Stimulated activated CD4-positive, alpha-beta T cell treated with anti-CD3 and anti-CD28 coated beads, TNF-alpha, amount 100 ng/mL, for 4 hours (primary cell): ENCODE measurements around the gene VWA7.

Source experiments
- DNase-seq, 3 experiments: peaks; one replicate each; pipeline ENCODE4 v3.0.0-alpha.2; 2020; ENCODE audit warnings: low read depth in 3 of 3

VWA7 gene

DNA sequence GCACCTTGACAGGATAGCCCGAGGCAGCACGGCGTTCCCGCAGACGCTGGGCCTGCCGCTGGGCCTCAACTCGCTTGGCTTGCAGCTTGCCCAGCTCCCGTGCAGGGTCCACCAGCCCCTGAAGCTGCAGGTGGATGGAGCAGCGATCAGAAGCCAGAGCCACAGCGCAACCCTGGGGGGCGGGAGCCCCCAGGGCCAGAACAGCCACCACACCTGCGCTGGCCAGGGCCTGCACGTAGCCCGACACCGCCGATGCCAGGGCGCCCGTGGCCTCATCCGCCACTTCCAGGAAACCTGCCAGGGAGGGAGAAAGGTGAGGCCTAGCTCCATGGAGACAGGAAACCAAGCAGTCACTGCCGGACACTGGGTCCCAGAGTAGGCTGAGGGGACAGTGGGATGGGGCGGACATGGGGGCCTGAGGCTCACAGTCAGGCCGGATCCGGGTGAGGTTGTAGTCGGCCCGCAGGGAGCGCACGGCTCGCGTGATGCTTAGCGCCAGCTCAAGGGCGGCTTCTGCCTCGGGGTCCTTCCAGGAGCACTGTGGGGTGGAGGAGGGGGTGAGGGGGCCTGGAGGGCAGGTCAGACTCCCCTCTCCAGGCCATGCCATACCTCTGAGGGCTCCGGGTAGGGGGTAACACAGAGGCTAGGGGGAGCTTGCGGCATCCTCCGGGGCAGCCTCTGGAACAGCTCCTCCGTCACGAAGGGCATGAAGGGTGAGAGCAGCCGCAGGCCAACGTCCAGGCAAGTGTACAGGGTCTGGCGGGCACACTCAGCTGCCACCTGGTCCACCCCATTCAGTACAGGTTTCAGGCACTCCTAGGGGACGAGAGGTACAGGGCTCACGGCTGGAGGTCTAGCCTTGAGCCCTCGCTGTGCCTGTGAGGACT is 2.1 kb upstream of the VWA7 start:
- no peak for DNase-seq

DNA sequence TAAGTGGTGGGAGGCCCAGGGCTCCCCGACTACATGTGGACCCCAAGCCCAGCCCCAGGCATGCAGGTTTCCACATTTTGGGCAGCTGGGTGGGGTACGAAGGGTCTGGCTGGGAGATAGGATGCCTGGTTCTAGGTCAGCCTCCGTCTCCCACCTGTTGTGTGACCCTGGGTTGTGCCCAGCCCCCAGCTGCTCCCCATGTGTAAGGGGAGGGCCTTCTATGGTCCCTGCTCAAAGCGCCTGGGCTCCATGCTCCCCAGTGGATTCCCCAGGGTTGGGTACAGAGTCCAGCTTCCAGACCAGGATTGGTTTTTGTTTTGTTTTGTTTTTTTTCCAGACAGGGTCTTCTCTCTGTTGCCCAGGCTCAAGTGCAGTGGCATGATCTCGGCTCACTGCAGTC is 1.1 kb upstream of the VWA7 start:
- no peak for DNase-seq

DNA sequence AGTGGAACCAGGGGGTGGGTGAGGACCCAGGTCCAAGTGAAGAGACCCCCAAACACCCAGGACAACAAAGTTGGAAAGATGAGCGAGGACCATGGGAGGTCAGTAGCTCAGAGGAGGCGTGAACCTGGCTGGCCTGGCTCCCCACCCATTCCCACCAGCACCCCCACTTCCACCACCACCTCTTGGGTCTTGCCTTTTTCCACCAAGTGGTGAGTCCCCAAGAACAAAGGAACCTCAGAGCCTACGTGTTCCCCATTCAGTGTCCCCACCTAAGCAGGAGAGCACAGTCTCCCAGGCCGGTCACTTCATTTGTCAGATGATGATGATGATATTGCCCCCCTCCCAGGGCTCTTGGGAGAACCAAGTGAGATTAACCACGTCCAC is 531 bp upstream of the VWA7 start:
- DNase-seq, result no peak

DNA sequence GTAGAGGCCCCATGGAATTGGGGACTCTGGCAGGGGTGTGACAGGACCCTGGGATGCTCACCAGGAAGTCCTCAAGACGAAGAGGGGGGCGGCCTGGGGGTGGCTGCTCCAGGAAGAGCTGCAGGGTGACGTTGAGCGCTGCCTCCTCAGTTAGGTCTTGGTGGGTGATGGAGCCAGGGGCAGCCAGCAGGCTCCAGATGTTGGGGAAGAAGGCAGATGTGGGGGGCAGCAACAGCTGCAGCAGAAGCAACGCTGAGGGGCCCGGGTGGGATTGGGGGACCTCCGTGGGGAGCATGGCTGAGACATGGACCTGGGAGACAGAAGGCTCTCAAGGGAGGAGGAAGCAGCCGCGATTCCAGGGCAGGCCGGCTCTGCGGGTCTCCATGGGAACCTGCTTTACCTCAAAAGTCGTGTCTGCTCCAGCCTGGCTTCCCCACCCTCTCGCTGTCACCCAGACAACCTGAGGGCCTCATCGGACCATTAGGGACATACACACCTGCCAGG is 591 bp downstream of the VWA7 start:
- no peak for DNase-seq

DNA sequence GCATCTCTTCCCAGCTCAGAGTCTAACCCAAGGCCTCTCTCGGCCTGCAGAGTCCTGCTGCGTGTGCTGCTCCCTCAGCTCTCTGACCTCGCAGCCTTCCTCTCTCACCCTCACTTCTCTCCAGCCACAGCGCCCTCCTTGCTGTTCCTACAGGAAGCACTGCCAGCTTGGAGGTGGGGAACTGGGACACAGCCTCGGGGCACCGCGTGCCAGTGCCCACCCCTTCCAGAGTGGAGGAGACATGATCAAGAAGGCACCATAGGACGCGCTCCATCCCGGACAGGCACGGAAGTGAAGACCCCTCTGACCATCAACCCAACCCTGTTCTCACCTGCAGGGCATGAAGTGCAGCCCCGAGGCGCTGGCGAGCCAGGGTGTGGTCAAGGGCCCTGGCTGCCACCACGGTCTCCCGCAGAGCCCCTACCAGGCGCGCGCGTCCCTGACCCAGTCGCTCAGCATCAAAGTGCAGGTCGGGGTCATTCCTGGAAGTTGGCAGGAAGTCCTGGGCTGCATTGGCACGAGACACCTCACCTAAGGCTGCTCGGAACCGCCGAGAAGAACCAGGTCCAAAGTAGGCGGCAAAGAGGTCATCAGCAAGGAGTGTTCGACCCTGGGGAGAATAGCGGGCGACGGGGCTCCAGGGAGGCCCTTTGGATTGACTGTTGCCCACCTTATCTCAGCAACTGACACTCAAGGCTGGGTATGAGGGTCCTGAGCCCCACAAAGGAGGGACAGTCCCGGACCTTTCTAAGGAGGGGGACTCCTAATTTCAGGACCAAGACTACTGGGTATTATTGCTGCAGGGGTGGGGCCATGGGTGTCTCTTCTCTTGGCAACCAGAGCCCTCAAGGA is 1.3 kb downstream of the VWA7 start:
- no peak for DNase-seq

DNA sequence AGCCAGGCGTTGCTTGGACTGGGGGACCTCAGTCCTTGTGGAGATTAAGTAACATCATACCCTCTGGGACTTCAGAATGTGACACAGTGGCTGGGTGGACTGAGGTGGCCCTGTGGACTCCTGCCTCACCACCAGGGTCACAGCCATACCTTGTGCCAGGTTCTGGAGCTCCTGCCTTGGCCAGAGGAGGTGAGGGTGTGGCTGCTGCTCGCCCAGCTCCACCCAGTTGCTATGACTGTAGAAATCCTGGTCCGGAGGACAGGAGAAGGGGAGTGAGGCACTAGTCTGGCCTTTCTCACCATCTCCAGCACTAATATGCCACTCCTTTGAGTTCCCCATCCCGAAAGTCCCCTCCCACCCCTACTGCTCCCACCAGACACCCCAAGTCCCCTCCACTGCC is 1.9 kb downstream of the VWA7 start:
- no peak for DNase-seq

DNA sequence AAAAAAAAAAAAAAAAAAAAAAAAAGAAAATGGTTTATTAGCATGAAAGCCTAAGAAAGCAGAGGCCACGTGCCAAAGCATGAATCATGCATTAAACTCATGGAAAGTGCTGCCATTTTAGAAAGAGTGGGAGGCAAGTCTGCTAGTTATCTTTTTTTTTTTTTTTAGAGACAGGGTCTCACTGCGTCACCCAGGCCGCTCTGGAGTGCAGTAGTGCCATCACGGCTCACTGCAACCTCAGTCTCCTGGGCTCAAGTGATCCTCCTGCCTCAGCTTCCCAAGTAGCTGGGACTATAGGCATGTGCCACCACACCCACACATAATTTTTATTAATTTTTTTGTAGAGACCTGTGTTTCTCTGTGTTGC is 5.2 kb downstream of the VWA7 start:
- DNase-seq, result peak in 1 of 3 experiments; percentile 28

DNA sequence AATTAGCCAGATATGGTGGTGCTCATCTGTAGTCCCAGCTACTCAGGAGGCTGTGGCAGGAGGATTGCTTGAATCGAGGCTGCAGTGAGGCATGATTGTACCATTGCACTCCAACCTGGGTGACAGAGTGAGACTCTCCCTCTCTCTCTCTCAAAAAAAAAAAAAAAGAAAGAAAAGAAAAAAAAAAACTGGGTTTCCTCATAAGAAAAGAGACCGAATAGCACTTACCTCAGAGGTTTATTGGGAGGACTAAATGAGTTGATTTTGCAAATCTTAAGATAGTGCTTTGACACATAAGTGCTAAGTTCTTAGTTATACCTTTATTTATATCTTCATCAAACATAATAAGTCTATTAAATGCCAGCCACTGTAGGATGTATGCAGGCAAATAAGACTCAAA is 6.3 kb downstream of the VWA7 start:
- no peak for DNase-seq

DNA sequence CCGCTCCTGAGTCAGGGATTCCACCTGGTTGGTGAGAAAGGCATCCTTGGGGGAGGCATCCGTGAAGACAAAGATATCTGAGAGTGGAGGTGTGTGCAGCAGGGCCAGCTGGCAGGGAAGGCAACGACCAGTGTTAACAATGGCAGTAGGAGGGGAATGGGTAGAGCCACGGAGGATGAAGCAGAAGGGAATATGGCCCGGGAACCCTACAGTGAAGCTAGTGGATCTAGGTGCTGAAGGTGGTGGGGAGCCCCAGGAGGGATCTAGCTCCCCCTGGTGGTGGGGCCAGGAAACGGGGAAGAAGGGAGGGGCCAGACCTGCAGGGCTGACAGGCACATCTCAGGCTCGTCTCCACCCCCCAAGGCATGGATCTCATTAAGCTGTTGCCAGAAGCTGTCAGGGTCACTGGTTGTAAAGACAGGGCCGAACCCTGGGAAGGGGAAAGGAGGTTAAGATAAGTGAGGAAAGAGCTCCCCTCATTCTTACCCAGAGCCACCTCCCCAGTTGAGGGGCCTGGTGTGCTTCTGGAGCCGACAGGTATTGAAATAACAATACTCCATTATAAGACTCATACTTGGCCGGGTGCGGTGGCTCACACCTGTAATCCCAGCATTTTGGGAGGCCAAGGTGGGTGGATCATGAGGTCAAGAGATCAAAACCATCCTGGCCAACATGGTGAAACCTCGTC is 7.3 kb downstream of the VWA7 start:
- peak; percentile 62 to 71 (median 65) for DNase-seq

DNA sequence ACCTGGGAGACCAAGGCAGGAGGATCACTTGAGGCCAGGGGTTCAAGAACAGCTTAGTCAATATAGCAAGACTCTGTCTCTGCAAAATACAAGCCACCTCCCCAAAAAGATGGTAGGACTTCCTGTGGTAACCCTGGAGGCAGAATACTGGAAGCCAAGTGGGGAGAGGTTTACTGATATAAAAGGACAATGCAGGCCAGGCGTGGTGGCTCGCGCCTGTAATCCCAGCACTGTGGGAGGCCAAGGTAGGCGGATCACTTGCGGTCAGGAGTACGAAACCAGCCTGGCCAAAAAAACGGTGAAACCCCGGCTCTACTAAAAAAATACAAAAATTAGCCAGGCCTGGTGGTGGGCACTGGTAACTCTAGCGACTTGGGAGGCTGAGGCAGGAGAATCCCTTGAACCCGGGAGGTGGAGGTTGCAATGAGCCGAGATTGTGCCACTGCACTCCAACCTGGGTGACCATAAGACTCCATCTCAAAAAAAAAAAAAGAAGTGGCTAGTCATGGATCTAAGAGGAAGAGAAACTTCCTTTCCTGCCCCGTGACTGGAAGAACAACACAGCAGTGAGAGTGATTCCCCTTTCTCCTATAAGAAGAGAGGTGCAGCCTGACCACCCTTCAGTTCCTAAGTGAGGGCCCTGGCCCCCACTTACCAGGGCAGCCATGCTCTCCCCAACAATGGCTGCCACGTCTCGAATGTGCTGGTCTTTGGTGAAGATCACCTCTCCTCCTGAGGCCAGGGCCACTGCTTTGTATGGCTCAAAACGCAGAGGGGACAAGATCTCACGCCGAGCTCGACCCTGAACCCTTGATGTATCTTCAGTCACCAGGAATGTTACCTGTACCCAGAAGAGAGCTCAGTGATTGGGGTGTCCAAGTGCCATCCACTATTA is 8.5 kb downstream of the VWA7 start:
- no peak for DNase-seq

DNA sequence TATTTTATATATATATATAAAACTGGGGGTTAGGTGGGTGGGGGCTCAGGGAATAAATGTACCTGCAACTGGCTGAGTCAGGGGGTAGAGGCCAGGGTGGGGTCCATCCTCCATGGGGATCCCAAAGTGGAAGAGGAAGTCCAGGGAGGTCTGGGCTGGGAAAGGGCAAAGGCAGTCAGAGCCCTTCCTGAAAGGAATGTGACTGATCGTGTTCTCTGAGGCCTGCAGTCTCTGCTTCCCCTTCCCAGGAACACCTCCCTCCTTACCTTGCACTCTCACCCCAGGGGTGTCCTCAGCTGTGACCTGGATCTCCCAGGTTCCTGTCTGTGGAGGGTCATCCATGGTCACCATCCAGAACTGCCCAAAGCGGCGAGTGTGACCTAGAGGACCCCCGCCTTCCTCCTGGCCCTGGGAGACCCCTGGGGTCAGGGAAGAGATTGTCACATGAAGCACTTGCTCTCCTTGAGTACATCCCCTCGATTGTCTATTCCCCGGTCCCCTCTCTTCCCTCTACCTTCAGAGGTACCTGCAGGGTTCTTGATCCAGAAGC is 10.0 kb downstream of the VWA7 start:
- DNase-seq, result no peak

DNA sequence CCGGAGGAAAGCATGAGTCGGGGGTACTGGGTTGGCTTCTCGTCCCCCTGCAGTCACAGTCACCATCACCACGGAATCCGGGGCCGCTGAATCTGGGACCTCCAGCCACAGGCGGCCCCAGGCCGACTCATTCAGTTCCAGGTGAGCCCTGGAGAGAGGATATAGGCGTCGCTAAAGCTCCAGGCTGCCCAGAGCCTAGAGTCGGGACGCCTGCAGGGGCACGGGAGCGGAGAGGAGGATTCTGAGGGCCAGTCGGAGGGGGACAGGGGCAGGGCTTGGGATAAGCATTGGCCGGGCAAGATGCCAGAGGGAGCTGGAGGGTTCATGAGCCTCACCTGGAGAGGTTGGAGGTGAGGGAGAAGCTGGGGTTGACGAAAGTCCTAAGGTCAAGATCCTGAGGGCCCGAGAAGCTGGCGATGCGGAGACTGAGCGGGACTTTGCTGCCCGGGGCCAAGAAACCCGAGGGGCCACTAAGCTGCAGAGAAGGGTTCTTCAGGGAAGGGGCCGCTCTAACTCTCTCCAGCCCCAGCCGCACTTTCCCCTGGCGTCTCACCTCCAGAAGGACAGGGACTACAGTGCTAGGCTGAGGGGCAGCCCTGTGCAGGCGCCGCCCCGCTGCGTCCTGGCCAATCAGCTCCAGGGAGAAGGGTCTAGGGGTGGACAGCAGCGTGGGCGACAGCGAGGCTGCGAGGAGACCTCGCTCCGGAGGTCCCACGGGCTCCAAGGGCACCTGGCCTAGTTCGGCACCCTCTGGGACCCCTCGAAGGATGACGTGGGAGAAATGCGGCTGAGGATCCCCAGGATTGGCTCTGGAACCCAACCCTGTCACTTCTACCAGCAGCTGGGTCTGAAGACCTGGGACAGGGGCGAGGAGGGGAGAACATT is 11.0 kb downstream of the VWA7 start:
- DNase-seq, result no peak

DNA sequence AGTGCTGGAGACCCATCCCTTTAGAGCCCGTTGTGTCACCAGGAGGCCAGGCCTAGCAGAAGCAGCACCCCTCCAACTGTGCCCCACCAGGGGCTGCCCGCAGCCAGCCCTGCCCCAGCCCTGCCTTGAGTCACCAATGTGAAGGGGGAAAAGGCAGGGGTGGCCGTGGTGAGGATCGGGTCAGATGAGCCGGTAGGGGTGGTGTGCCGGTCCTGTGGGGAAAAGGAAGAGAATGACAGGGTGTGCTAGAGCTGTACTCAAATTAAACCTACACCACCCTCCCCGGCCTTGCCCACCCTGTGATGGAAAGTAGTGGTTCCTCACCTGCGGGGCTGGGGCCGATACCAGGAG is 11.6 kb downstream of the VWA7 start:
- no peak for DNase-seq

DNA sequence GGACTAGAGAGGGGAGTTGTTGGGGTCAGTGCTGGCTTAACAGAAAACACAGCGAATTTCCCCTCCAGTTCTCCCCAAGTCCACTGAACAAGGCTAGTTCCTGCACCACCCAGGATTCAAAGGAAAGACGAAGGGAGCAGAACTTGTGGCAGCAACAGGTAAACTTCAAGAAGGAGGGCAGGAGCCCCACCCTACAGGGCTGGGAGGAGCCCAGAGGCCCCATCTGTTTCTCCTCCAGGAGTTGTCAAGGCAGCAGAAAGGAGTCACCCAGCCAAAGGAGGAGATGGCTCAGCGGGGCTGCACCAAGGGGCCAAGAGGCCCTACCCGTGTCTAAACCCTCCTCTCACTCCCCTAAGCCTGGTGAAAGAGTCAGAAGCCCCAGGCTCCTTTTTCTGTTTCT is 12.9 kb downstream of the VWA7 start:
- no peak for DNase-seq

DNA sequence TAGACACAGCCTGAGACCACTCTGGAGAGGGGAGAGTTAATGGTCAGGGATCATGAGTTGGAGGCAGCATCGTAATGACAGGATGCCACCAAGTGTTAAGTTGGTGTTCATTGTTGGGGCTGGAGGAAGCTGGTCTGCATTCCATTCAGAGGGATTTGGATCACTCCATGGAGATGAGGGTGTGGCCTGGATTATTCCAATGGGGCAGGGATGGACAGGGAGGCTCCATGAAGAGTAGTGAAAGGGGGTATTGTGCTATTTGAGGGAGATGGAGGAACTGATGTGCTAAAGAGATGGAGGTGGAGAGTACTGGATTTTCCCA is 13.5 kb downstream of the VWA7 start:
- no peak for DNase-seq

DNA sequence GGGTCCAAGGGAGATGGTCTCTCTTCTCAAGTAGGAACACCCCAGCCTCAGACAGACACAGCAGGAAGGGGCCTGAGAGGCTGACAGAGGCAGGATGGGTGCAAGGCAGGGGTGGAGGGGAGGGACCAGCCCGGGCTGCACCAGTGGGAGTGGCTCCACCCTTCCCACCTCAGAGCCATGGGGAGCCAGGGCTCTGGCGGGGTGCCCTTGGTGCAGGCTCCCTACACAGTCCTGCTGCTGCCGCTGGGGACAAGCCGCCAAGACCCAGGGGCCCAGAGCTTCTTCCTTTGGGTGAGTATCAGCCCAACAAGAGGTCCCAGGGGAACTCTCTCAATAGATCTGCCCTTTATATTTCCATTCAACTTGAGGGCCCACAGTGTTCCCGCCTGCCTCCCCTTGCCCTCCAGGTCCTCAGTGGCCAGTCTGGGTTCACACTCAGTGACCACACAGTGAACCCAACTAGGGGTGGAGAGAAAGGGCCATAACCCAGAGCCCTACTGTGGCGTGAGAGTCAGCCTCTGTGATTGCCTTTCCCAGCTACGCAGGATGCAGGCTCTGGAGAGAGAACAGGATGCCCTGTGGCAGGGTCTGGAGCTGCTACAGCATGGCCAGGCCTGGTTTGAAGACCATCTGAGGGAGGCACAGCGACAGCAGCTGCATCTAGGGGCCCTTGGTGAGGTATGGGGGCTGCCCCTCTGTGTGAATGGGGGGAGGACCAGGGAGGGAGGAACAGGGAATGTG is 14.1 kb downstream of the VWA7 start:
- no peak for DNase-seq

DNA sequence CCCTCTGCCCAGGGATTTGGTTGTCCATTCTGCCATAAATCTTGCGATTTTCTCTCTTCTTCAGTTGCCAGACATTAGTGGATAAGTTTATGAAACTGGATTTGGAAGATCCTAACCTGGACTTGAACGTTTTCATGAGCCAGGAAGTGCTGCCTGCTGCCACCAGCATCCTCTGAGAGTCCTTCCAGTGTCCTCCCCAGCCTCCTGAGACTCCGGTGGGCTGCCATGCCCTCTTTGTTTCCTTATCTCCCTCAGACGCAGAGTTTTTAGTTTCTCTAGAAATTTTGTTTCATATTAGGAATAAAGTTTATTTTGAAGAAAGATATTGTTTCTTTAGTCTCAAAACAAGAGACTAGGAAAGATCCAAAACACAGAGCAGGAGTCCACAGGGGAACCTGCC is 14.8 kb downstream of the VWA7 start, which contains the start of gene SAPCD1:
Gene SAPCD1 (plus strand): TSS at position 301 of the 400 bp plus-strand sequence. CDS start 399 bp downstream, outside the sequence.
- no peak for DNase-seq

DNA sequence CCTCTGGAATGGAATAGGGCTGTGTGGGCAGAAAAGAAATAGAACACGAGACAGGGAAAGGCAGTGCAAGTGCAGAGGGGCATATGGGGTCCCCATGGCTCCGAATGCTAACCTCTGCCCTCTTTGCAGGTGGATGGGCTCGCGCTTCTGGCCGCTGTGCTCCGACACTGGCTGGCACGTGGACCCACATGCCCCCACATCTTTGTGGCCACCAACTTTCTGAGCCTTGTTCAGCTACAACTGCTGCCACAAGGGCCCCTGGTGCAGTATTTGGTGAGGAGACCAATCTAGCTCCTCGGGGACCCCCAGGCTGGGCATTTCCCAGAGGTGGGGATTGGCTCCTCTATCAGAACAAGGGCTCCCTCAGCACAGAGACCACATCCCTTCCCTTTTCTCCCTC is 15.8 kb downstream of the VWA7 start:
- no peak for DNase-seq

DNA sequence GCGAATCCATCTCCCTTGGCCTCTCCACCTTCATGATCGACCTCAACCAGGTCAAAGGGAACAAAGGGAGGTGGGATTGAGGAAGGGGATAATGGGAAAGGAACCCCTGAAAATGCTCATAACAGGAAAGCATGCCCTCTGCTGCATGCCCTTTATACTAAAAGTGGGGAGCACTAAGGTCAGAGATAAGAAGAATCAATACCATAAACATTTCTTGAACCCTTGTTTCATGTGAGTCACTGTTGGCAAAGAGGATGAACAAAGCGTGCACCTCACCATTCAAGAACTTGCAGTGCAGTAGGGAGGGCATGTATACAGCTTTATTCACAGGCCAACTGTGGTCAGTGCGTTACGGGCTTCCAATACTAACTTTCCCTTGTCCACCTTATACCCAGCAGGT is 16.3 kb downstream of the VWA7 start:
- no peak for DNase-seq
